Type B pancreatic cell (in vitro differentiated cells): ENCODE results near the gene PPP1R12C. TPM values are rescaled to one million over a fixed set of nuclear protein-coding genes. Genes with fewer than 3 reads are reported as not detected.

ENCODE experiments used
- DNase-seq: peaks from one replicate; pipeline ENCODE4 v3.0.0; 2021; ENCODE audit warnings: mixed read lengths; ENCODE audit not compliant: unreplicated experiment; ENCODE audit errors: extremely low spot score
- H3K27ac Mint-ChIP-seq: 2 replicates; pipeline ENCODE4 v1.8.0; 2021; ENCODE audit warnings: mild to moderate bottlenecking, mixed read lengths
- H3K27me3 Mint-ChIP-seq: 2 replicates; pipeline ENCODE4 v1.8.0; 2021; ENCODE audit warnings: mixed read lengths
- H3K36me3 Mint-ChIP-seq: 2 replicates; pipeline ENCODE4 v1.8.0; 2021; ENCODE audit warnings: mixed read lengths
- H3K4me1 Mint-ChIP-seq: one replicate; pipeline ENCODE4 v1.8.0; 2021; ENCODE audit warnings: mixed read lengths; ENCODE audit not compliant: unreplicated experiment
- H3K4me3 Mint-ChIP-seq: 2 replicates; pipeline ENCODE4 v1.8.0; 2021; ENCODE audit warnings: mild to moderate bottlenecking, mixed read lengths
- H3K9me3 Mint-ChIP-seq: 2 replicates; pipeline ENCODE4 v1.8.0; 2021; ENCODE audit warnings: mixed read lengths
- total RNA-seq: library from RNA; stranded (reverse); gene quantifications from 2 replicates; pipeline ENCODE4 v1.2.1, GENCODE V29; 2021; ENCODE audit warnings: low replicate concordance
- TF ChIP-seq, protein P1 (sequence below): fragments of 200-600 bp; sonication (generic); conservative IDR thresholded peaks from 2 replicates; pipeline ENCODE4 v1.5.0; 2021; ENCODE audit warnings: antibody characterized with exemption, mild to moderate bottlenecking

Gene PPP1R12C
- total RNA-seq, 1 donor from 2014 or later, result 102 TPM

- TF ChIP-seq, protein P1, sequence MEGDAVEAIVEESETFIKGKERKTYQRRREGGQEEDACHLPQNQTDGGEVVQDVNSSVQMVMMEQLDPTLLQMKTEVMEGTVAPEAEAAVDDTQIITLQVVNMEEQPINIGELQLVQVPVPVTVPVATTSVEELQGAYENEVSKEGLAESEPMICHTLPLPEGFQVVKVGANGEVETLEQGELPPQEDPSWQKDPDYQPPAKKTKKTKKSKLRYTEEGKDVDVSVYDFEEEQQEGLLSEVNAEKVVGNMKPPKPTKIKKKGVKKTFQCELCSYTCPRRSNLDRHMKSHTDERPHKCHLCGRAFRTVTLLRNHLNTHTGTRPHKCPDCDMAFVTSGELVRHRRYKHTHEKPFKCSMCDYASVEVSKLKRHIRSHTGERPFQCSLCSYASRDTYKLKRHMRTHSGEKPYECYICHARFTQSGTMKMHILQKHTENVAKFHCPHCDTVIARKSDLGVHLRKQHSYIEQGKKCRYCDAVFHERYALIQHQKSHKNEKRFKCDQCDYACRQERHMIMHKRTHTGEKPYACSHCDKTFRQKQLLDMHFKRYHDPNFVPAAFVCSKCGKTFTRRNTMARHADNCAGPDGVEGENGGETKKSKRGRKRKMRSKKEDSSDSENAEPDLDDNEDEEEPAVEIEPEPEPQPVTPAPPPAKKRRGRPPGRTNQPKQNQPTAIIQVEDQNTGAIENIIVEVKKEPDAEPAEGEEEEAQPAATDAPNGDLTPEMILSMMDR, result no peak
- Mint-ChIP-seq H3K27me3 (peaks cover 72% of the 10 kb centered on the region), H3K4me1 (peaks cover 4% of the 10 kb centered on the region), H3K9me3 (no peaks in the 10 kb centered on the region), H3K4me3 (no peak overlapping the region), H3K36me3 (no peaks in the 10 kb centered on the region), H3K27ac (no peak overlapping the region)
- DNase-seq, result no peak
These were observed 30.3 kb upstream of the PPP1R12C start for GRCh38 chr19:55147545-55148251.

DNA sequence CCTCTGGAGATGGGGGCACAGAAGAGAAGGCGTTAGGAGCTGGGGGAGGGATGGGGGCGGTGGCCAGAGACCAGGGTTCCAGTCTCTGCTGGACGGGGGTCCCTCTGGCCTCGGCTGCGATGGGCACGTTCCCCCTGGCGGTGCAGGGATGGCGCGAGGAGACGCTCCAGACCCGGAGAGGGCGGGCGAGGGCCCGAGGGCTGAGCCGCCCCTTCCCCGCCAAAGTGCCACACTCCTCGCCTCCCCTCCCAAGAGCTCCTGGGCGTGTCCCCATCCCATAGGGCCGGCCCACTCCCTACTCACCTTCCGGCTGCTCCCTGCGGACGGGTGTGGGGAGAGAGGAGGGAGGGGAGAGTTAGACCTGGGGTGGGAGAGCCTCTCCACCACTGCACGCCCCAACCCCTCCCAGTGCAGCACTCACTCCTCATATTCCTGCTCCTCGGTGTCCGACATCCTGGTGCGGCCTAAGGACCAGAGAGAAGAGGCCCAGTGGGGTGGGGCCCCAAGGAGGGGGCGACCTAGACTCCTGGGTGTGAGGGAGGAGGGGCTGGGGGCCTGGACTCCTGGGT is 29.4 kb upstream of the PPP1R12C start:
- TF ChIP-seq, protein P1, result no peak
- Mint-ChIP-seq H3K4me3 (peak overlapping the region; percentile 63), H3K36me3 (no peaks in the 10 kb centered on the region)

GRCh38 chr19:55146078-55146704 is 28.8 kb upstream of the PPP1R12C start:
- Mint-ChIP-seq H3K9me3 (no peaks in the 10 kb centered on the region), H3K27ac (no peak overlapping the region), H3K27me3 (peaks cover 64% of the 10 kb centered on the region), H3K36me3 (no peaks in the 10 kb centered on the region), H3K4me1 (peaks cover 5% of the 10 kb centered on the region), H3K4me3 (peak overlapping the region; percentile 64)
- no peak for DNase-seq
- TF ChIP-seq, protein P1, result peak; percentile 72

More for the DNA sequence above, 29.4 kb upstream of the PPP1R12C start:
- peaks cover 4% of the 10 kb centered on the region for H3K4me1 Mint-ChIP-seq
- no peak overlapping the region for H3K27ac Mint-ChIP-seq
- no peak for DNase-seq
- H3K27me3 Mint-ChIP-seq, result peaks cover 67% of the 10 kb centered on the region
- no peaks in the 10 kb centered on the region for H3K9me3 Mint-ChIP-seq

DNA sequence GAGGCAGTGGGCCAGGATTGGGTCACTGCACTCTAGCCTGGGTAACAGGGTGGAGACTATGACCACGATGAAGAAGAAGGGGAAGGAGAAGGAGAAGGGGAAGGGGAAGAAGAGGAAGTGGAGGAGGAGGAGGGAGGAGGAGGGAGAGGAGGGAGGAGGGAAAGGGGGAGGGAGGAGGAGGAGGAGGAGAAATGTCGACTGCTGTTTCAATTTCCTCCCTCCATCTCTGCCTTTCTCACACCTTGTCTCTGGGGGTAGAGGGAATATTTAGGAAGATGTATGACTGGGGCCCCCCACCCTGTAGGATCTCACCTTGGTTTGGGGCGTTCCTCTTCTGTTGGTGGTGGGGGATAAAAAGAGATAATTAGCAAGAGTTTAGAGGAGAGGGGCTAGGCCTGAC is 27.8 kb upstream of the PPP1R12C start:
- Mint-ChIP-seq H3K27ac (no peak overlapping the region), H3K4me3 (no peak overlapping the region), H3K27me3 (peaks cover 58% of the 10 kb centered on the region), H3K36me3 (no peaks in the 10 kb centered on the region), H3K9me3 (no peaks in the 10 kb centered on the region), H3K4me1 (peaks cover 9% of the 10 kb centered on the region)
- no peak for DNase-seq
- TF ChIP-seq, protein P1, result no peak

GRCh38 chr19:55141696-55142095 is 24.3 kb upstream of the PPP1R12C start:
- Mint-ChIP-seq H3K4me3 (no peak overlapping the region), H3K27ac (no peak overlapping the region), H3K27me3 (peaks cover 35% of the 10 kb centered on the region), H3K9me3 (no peaks in the 10 kb centered on the region), H3K36me3 (no peaks in the 10 kb centered on the region), H3K4me1 (peaks cover 9% of the 10 kb centered on the region)
- TF ChIP-seq, protein P1, result no peak
- no peak for DNase-seq
